ENCODE measurements around the gene RNF207. TPM values are rescaled to one million over a fixed set of nuclear protein-coding genes. Genes with fewer than 3 reads are reported as not detected.
A peak's percentile ranks its signal among the peaks of the same experiment; 100 is the strongest.

The RNF207 gene
- total and polyA plus RNA-seq, 2 of the 13 experiments (the other 11 are each of a cell fraction or from before 2014, with no cell fraction given), result 9.8 to 15.9 TPM

DNA sequence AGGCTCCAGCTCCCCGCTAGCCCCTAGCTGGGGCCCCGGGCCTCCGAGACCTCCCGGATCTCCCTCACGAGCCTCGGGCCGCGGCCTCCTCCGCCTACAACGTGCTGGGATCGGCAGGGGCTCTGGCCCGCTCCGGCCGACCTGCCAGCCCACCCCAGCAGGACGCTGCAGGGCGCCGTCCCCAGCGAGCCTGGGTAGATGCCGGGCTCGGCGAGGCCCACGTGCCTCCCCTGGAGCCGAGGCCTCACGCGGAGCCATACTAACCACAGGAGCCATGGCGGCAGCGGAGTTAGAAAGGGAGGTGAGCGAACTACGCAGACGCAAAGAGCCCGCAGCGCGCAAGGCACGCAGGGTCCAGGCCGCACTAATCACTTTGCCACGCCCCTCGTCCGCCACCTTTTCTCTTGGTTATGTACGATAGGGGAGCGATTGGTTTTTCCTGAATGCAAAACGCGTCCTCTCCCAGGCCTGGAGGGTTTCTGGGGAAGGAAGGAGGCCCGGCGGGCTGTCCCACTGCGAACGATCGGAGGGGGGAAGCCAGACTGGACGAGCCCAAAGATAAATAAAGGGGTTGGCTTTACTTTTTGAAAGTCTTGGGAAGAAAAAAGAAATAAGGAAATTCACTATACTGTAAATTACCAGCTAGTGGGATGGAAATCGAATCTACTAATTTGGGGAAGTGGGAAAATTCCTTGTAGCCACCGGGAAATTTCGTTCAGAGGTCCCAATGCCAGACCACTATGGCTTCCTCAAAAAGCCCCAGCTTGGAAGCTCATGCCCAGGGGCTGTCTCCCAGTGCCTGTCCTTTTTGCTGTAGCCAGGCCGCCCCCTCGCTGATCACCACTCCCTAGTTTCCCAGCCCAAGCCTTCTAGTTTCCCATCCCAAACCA, 6.4 kb upstream of the RNF207 start, which contains the start of gene RPL22 (continued):
- TF ChIP-seq JARID2 (CRISPR knock-in tag; IDR thresholded peaks at IDR 0.05; ENCODE audit: insufficient replicate concordance), result peak; percentile 32
- TF ChIP-seq CENPX (CRISPR knock-in tag; IDR thresholded peaks at IDR 0.05), result no peak
- TF ChIP-seq, protein P1, sequence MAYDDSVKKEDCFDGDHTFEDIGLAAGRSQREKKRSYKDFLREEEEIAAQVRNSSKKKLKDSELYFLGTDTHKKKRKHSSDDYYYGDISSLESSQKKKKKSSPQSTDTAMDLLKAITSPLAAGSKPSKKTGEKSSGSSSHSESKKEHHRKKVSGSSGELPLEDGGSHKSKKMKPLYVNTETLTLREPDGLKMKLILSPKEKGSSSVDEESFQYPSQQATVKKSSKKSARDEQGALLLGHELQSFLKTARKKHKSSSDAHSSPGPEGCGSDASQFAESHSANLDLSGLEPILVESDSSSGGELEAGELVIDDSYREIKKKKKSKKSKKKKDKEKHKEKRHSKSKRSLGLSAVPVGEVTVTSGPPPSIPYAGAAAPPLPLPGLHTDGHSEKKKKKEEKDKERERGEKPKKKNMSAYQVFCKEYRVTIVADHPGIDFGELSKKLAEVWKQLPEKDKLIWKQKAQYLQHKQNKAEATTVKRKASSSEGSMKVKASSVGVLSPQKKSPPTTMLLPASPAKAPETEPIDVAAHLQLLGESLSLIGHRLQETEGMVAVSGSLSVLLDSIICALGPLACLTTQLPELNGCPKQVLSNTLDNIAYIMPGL (CRISPR knock-in tag; IDR thresholded peaks at IDR 0.05; ENCODE audit: borderline replicate concordance in 1 of 2, low read depth in 1 of 2), result peak; percentile 83 to 96
- TF ChIP-seq SRY (CRISPR knock-in tag; IDR thresholded peaks at IDR 0.05), result peak; percentile 38; the same call in 1 of the 2 replicates
- TF ChIP-seq ZNF7 (CRISPR knock-in tag; IDR thresholded peaks at IDR 0.05), result no peak
- no peak for TF ChIP-seq ZNF10 (CRISPR knock-in tag; IDR thresholded peaks at IDR 0.05; ENCODE audit: borderline replicate concordance, low read depth)
- TF ChIP-seq, protein P2, sequence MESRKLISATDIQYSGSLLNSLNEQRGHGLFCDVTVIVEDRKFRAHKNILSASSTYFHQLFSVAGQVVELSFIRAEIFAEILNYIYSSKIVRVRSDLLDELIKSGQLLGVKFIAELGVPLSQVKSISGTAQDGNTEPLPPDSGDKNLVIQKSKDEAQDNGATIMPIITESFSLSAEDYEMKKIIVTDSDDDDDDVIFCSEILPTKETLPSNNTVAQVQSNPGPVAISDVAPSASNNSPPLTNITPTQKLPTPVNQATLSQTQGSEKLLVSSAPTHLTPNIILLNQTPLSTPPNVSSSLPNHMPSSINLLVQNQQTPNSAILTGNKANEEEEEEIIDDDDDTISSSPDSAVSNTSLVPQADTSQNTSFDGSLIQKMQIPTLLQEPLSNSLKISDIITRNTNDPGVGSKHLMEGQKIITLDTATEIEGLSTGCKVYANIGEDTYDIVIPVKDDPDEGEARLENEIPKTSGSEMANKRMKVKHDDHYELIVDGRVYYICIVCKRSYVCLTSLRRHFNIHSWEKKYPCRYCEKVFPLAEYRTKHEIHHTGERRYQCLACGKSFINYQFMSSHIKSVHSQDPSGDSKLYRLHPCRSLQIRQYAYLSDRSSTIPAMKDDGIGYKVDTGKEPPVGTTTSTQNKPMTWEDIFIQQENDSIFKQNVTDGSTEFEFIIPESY (CRISPR knock-in tag; IDR thresholded peaks at IDR 0.05), result peak; percentile 50; the same call in 1 of the 2 replicates
- peak; percentile 53 for TF ChIP-seq ZNF263 (CRISPR knock-in tag; IDR thresholded peaks at IDR 0.05)
- peak; percentile 98 for TF ChIP-seq KAT7 (CRISPR knock-in tag; IDR thresholded peaks at IDR 0.05; ENCODE audit: borderline replicate concordance)
- TF ChIP-seq, protein P3, sequence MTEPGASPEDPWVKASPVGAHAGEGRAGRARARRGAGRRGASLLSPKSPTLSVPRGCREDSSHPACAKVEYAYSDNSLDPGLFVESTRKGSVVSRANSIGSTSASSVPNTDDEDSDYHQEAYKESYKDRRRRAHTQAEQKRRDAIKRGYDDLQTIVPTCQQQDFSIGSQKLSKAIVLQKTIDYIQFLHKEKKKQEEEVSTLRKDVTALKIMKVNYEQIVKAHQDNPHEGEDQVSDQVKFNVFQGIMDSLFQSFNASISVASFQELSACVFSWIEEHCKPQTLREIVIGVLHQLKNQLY (CRISPR knock-in tag; IDR thresholded peaks at IDR 0.05), result peak; percentile 74
- peak; percentile 85 for TF ChIP-seq FOXK1 (CRISPR knock-in tag; IDR thresholded peaks at IDR 0.05; ENCODE audit: borderline replicate concordance, low read depth)
- TF ChIP-seq ATM (IDR thresholded peaks at IDR 0.05; ENCODE audit: borderline replicate concordance), result no peak
- no peak for TF ChIP-seq IKZF1 (IDR thresholded peaks at IDR 0.05)
- TF ChIP-seq, protein P4, sequence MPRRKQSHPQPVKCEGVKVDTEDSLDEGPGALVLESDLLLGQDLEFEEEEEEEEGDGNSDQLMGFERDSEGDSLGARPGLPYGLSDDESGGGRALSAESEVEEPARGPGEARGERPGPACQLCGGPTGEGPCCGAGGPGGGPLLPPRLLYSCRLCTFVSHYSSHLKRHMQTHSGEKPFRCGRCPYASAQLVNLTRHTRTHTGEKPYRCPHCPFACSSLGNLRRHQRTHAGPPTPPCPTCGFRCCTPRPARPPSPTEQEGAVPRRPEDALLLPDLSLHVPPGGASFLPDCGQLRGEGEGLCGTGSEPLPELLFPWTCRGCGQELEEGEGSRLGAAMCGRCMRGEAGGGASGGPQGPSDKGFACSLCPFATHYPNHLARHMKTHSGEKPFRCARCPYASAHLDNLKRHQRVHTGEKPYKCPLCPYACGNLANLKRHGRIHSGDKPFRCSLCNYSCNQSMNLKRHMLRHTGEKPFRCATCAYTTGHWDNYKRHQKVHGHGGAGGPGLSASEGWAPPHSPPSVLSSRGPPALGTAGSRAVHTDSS (CRISPR knock-in tag; conservative IDR thresholded peaks at IDR 0.05), result peak; percentile 56; the same call in 1 of the 2 replicates
- TF ChIP-seq GATA4 (IDR thresholded peaks at IDR 0.05; ENCODE audit: borderline replicate concordance, low read depth), result no peak; the same call in 1 of the 2 replicates
- no peak for TF ChIP-seq ZNF569 (CRISPR knock-in tag; IDR thresholded peaks at IDR 0.05; ENCODE audit: borderline replicate concordance)
- TF ChIP-seq MTF1 (CRISPR knock-in tag; IDR thresholded peaks at IDR 0.05), result peak; percentile 46; the same call in 1 of the 2 replicates
- TF ChIP-seq NFRKB (IDR thresholded peaks at IDR 0.05), result no peak
- peak; percentile 94 for TF ChIP-seq HDAC1 (CRISPR knock-in tag; IDR thresholded peaks at IDR 0.05)
- TF ChIP-seq ARNTL (CRISPR knock-in tag; IDR thresholded peaks at IDR 0.05), result peak; percentile 66; the same call in 1 of the 2 replicates
